H1 (cell line): ENCODE measurements around the gene ZNF516. TPM values are rescaled to one million over a fixed set of nuclear protein-coding genes. Genes with fewer than 3 reads are reported as not detected.

Source experiments
- BCL11A ChIP-seq, 2 experiments: IDR thresholded peaks; one replicate each; pipeline ENCODE4 v1.6.1; 2011; ENCODE audit warnings: low read depth in 2 of 2, low read length in 2 of 2, mild to moderate bottlenecking in 2 of 2
- CHD7 ChIP-seq: fragments of 300-600 bp; sonication (generic); IDR thresholded peaks from 2 replicates; pipeline ENCODE4 v1.7.1; 2012; ENCODE audit warnings: low read length, moderate library complexity, mild to moderate bottlenecking, inconsistent platforms; ENCODE audit not compliant: insufficient replicate concordance
- CREB1 ChIP-seq: IDR thresholded peaks from 2 replicates; pipeline ENCODE4 v1.6.1; 2012; ENCODE audit warnings: inconsistent platforms
- E2F6 ChIP-seq: IDR thresholded peaks from 2 replicates; pipeline ENCODE4 v1.6.1; 2012; ENCODE audit warnings: inconsistent platforms
- GTF2F1 ChIP-seq: IDR thresholded peaks from 2 replicates; pipeline ENCODE4 v1.6.1; 2012; ENCODE audit warnings: low read depth, low read length, improper control_type of control experiment, borderline replicate concordance
- RNF2 ChIP-seq: fragments of 200-900, 300-1000 bp; sonication (generic); IDR thresholded peaks from 2 replicates; pipeline ENCODE4 v1.7.1; 2016; ENCODE audit warnings: borderline replicate concordance, low read depth, mild to moderate bottlenecking, antibody characterized with exemption, low read length; ENCODE audit not compliant: poor library complexity, severe bottlenecking; ENCODE audit errors: missing control alignments
- SAP30 ChIP-seq: fragments of 300-600 bp; sonication (generic); IDR thresholded peaks from 2 replicates; pipeline ENCODE4 v1.7.1; 2012; ENCODE audit warnings: low read length, moderate library complexity, mild to moderate bottlenecking, inconsistent platforms; ENCODE audit not compliant: insufficient read depth, insufficient replicate concordance
- TAF7 ChIP-seq: optimal IDR thresholded peaks from 2 replicates; pipeline ENCODE3; 2011; ENCODE audit warnings: low read depth, mild to moderate bottlenecking, inconsistent platforms, low read length, moderate library complexity, borderline replicate concordance
- polyA plus RNA-seq, 7 experiments: library from polyadenylated mRNA; depleted of rRNA in 3 of 7; stranded (reverse) in 5 of 7; unstranded in 2 of 7; fragments of >200 nt in 5 of 7; fragments of 200-250 nt in 2 of 7; gene quantifications; 1 replicate in 5 of 7; 2 replicates in 1 of 7; 4 replicates in 1 of 7; pipeline versions ENCODE4 v1.2.1 to v1.2.3, GENCODE V29; 2011 to 2013; ENCODE audit warnings: missing spikeins in 2 of 7, mixed read lengths in 2 of 7
- total RNA-seq: library from RNA; stranded (reverse); fragmentation: NEBNext Ultra II Directional; extraction: Animal tissue kit (Norgen Biotek cat#: 25700); gene quantifications from 2 replicates; pipeline ENCODE4 v1.2.1, GENCODE V29; 2021

ZNF516 gene
- total and polyA plus RNA-seq, 2 of the 8 experiments (the other 6 are each of a cell fraction or from before 2014, with no cell fraction given) = 7.3 to 17.0 TPM

GRCh38 chr18:76491776-76492668 is 3.0 kb downstream of the ZNF516 start (continued):
- TF ChIP-seq SAP30 = peak; percentile 80
- 0 out of 2 replicates have a peak, but pooled peaks have one; percentile 24 for TF ChIP-seq CREB1
- TF ChIP-seq CHD7 = no peak
- TF ChIP-seq TAF7 = no peak
- TF ChIP-seq RNF2 = no peak
- no peak for TF ChIP-seq GTF2F1
- no peak for TF ChIP-seq BCL11A (IDR thresholded peaks at IDR 0.05; ENCODE audit: low read depth in 2 of 2, low read length in 2 of 2)
- no peak for TF ChIP-seq E2F6
